Measurements from ENCODE around the gene MAML2.

DNA sequence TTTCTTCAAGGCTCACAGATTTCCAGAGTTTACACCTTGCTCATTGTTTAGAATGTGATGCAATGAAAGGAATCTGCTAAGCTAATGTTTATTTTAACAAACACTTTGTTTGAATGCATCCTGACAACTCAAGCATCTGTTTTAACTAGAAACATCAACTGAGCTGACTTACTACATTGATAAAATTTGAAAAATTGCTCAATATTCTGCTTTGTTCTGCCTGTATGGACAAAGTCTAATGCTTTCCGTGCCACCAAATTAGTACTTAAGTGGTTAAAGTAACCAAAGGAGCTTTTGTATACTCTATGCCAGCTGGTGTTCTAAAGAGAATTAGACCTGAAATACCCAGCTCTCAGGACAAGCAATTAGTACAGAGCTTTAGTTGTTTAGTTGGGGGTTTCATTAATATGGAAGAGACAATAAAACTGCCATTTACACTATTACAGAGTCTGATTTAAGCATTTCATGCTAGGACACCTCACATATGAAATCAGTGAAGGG lies 105.2 kb downstream of the MAML2 start:
- no peak for TF ChIP-seq POLR2A (IDR thresholded peaks at IDR 0.05)
- TF ChIP-seq, protein P1, sequence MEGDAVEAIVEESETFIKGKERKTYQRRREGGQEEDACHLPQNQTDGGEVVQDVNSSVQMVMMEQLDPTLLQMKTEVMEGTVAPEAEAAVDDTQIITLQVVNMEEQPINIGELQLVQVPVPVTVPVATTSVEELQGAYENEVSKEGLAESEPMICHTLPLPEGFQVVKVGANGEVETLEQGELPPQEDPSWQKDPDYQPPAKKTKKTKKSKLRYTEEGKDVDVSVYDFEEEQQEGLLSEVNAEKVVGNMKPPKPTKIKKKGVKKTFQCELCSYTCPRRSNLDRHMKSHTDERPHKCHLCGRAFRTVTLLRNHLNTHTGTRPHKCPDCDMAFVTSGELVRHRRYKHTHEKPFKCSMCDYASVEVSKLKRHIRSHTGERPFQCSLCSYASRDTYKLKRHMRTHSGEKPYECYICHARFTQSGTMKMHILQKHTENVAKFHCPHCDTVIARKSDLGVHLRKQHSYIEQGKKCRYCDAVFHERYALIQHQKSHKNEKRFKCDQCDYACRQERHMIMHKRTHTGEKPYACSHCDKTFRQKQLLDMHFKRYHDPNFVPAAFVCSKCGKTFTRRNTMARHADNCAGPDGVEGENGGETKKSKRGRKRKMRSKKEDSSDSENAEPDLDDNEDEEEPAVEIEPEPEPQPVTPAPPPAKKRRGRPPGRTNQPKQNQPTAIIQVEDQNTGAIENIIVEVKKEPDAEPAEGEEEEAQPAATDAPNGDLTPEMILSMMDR (IDR thresholded peaks at IDR 0.05), result no peak

All from esophagus squamous epithelium (tissue), 4 donors.